Measurements from ENCODE around the gene LY86.

The LY86 gene

GRCh38 chr6:6685249-6686040 lies 96.9 kb downstream of the LY86 start:
- DNase-seq = peak; percentile 56

- no peak for DNase-seq
These were observed 97.7 kb downstream of the LY86 start for GRCh38 chr6:6686176-6686575.

- peak; percentile 44 for DNase-seq
These were observed 98.5 kb downstream of the LY86 start for GRCh38 chr6:6686748-6687601.

GRCh38 chr6:6688283-6688682 lies 99.8 kb downstream of the LY86 start:
- DNase-seq = no peak

GRCh38 chr6:6688951-6689350 lies 100.4 kb downstream of the LY86 start:
- DNase-seq = no peak

GRCh38 chr6:6689400-6690143 lies 101.1 kb downstream of the LY86 start:
- peak; percentile 78 for DNase-seq

- DNase-seq = no peak
These were observed 101.6 kb downstream of the LY86 start for GRCh38 chr6:6690144-6690483.

- DNase-seq = no peak
These were observed 105.9 kb downstream of the LY86 start for GRCh38 chr6:6694368-6694780.

GRCh38 chr6:6694825-6695624 lies 106.5 kb downstream of the LY86 start:
- DNase-seq = no peak

GRCh38 chr6:6695625-6696276 lies 107.2 kb downstream of the LY86 start:
- DNase-seq = peak; percentile 59

- DNase-seq = peak; percentile 65
These were observed 108.5 kb downstream of the LY86 start for GRCh38 chr6:6696867-6697531.

GRCh38 chr6:6697620-6698019 lies 109.1 kb downstream of the LY86 start:
- DNase-seq = no peak

- DNase-seq = peak; percentile 96
These were observed 111.3 kb downstream of the LY86 start for GRCh38 chr6:6699741-6700367.

GRCh38 chr6:6700407-6701270 lies 112.1 kb downstream of the LY86 start:
- DNase-seq = no peak

GRCh38 chr6:6701864-6702263 lies 113.3 kb downstream of the LY86 start:
- DNase-seq = no peak

GRCh38 chr6:6703699-6704098 lies 115.2 kb downstream of the LY86 start:
- DNase-seq = no peak
